OCI-LY7 (cell line): ENCODE results near the gene ZBTB7A. TPM values are rescaled to one million over a fixed set of nuclear protein-coding genes. Genes with fewer than 3 reads are reported as not detected.

Experiments used
- Bru-seq: library from RNA; stranded (reverse); fragments of 400-500 nt; gene quantifications from one replicate; lab custom pipeline; 2021; lab: Mats Ljungman, UMichigan
- BruChase-seq, 2 experiments: library from RNA; stranded (reverse); fragments of 400-500 nt; gene quantifications; one replicate each; lab custom pipeline; 2021; lab: Mats Ljungman, UMichigan
- BruUV-seq: library from RNA; stranded (reverse); fragments of 400-500 nt; replicated peaks from 2 replicates; lab custom pipeline; 2021; lab: Mats Ljungman, UMichigan
- CTCF ChIA-PET: fragments of 300-600 bp; sonication (Branson Sonifier 250); formaldehyde crosslinking; loops from one replicate; lab custom pipeline; 2022; ENCODE audit warnings: antibody characterized with exemption; ENCODE audit not compliant: unreplicated experiment; lab: Charles Lee
- POLR2A ChIA-PET: fragments of 300-600 bp; sonication (Branson Sonifier 250); formaldehyde crosslinking; loops from one replicate; lab custom pipeline; 2022; ENCODE audit warnings: antibody characterized with exemption; lab: Charles Lee
- DNase-seq: peaks from one replicate; pipeline ENCODE4 v3.0.0-alpha.2; 2015; ENCODE audit warnings: low spot score
- H2AFZ ChIP-seq: fragments of 200-600 bp; sonication (generic), shearing (Covaris generic); 2 replicates; pipeline ENCODE4 v1.6.1; 2014; ENCODE audit warnings: mild to moderate bottlenecking, antibody characterized with exemption, low read length, moderate library complexity
- H3K27ac ChIP-seq: fragments of 200-600 bp; sonication (generic); 2 replicates; pipeline ENCODE4 v1.5.1; 2014; ENCODE audit warnings: mixed run types, low read depth, mild to moderate bottlenecking, moderate library complexity, low read length, inconsistent platforms; ENCODE audit not compliant: poor library complexity, severe bottlenecking
- H3K36me3 ChIP-seq: fragments of 200-600 bp; sonication (generic); 2 replicates; pipeline ENCODE4 v1.6.1; 2014; ENCODE audit warnings: mild to moderate bottlenecking, antibody characterized with exemption, low read length, moderate library complexity, mixed read lengths; ENCODE audit not compliant: insufficient read depth
- H3K4me1 ChIP-seq: fragments of 200-600 bp; sonication (generic); 2 replicates; pipeline ENCODE4 v1.5.1; 2014; ENCODE audit warnings: mild to moderate bottlenecking, low read length; ENCODE audit not compliant: insufficient read depth, poor library complexity, severe bottlenecking
- H3K4me2 ChIP-seq: fragments of 200-600 bp; sonication (generic); 2 replicates; pipeline ENCODE4 v1.6.1; 2014; ENCODE audit warnings: mild to moderate bottlenecking, low read length
- H3K4me3 ChIP-seq: fragments of 200-600 bp; sonication (generic); 2 replicates; pipeline ENCODE4 v1.5.1; 2014; ENCODE audit warnings: mild to moderate bottlenecking, low read depth, low read length; ENCODE audit not compliant: poor library complexity, severe bottlenecking
- H3K79me2 ChIP-seq: fragments of 200-600 bp; sonication (generic); 2 replicates; pipeline ENCODE4 v1.6.1; 2016; ENCODE audit warnings: low read depth, mild to moderate bottlenecking, low read length, moderate library complexity, mixed read lengths; ENCODE audit not compliant: insufficient read depth
- H3K9me2 ChIP-seq: fragments of 200-600 bp; sonication (generic); 2 replicates; pipeline ENCODE4 v1.6.1; 2016; ENCODE audit warnings: mild to moderate bottlenecking, low read length, mixed read lengths; ENCODE audit not compliant: insufficient read depth
- H3K9me3 ChIP-seq: fragments of 200-600 bp; sonication (generic); 2 replicates; pipeline ENCODE4 v1.6.1; 2014; ENCODE audit warnings: mild to moderate bottlenecking, mixed run types, low read length, mixed read lengths
- H4K20me1 ChIP-seq: fragments of 200-600 bp; sonication (generic); 2 replicates; pipeline ENCODE4 v1.6.1; 2014; ENCODE audit warnings: mild to moderate bottlenecking, antibody characterized with exemption, low read length, moderate library complexity, mixed read lengths; ENCODE audit not compliant: insufficient read depth
- EZH2phosphoT487 ChIP-seq: fragments of 200-600 bp; sonication (generic); IDR thresholded peaks from 2 replicates; pipeline ENCODE4 v1.6.1; 2018; ENCODE audit warnings: low read depth, borderline replicate concordance, mild to moderate bottlenecking, mixed run types, antibody characterized with exemption, low read length, moderate library complexity, mixed read lengths
- intact Hi-C: fragments of 100-400 bp; cut with micrococcal nuclease; formaldehyde crosslinking; loops from one replicate; pipeline ENCODE4 v1.10.0; 2022; ENCODE audit not compliant: unreplicated experiment
- long read RNA-seq: library from polyadenylated mRNA; stranded (forward); transcript quantifications from one replicate; pipeline ENCODE4 v2.0.0, GENCODE V29; 2022
- total RNA-seq, 2 experiments: library from RNA; depleted of rRNA in 1 of 2; stranded (reverse); fragments of >200 nt in 1 of 2; shearing (Covaris generic) in 1 of 2; gene quantifications; 2 replicates each; pipeline ENCODE4 v1.2.3, GENCODE V29; 2014 to 2022
- TF ChIP-seq, protein P1 (sequence below): fragments of 200-600 bp; sonication (generic); conservative IDR thresholded peaks from 2 replicates; pipeline ENCODE4 v1.5.1; 2014; ENCODE audit warnings: mild to moderate bottlenecking, antibody characterized with exemption, low read length, moderate library complexity, mixed read lengths

ZBTB7A gene
- total RNA-seq (2014; rRNA removed; shearing (Covaris generic)) (13.1 and 17.2 TPM in 2 replicates), total RNA-seq (2022) (29.3 and 31.2 TPM in 2 replicates), Bru-seq, nascent RNA (percentile 68 among the genes with signal in this experiment), BruChase-seq, experiment 1, labeled RNA remaining after a 6-hour chase (percentile 77 among the genes with signal in this experiment), BruChase-seq, experiment 2, labeled RNA remaining after a 2-hour chase (percentile 78 among the genes with signal in this experiment)
- long read RNA-seq, full-length matches to known transcripts: 6 of 15 reads
- long read RNA-seq, partial matches to known transcripts: 7 of 15 reads
- long read RNA-seq, other reads (novel, unspliced or antisense): 2 of 15 reads

- Histone ChIP-seq H3K9me2 (no peaks in the 10 kb centered on the region), H3K79me2 (peaks cover 33% of the 10 kb centered on the region), H3K36me3 (peaks cover 30% of the 10 kb centered on the region), H3K9me3 (no peaks in the 10 kb centered on the region), H3K27ac (peak within 1 kb of the TSS; percentile 77), H3K4me2 (peak within 1 kb of the TSS; percentile 69), H2AFZ (peak within 1 kb of the TSS; percentile 87), H4K20me1 (peaks cover 24% of the 10 kb centered on the region), H3K4me3 (peak within 1 kb of the TSS; percentile 100), H3K4me1 (peaks cover 39% of the 10 kb centered on the region)
- no TSS peak for BruUV-seq
- no peak for TF ChIP-seq EZH2phosphoT487
- CTCF ChIA-PET: interaction anchor here (0.6 kb wide), 1 partner anchor 72 kb away, joined by 3 read pairs; no protein-coding TSS in a partner anchor
- intact Hi-C loops: loop anchor here (1.0 to 5.0 kb wide), 5 partner anchors 48 to 180 kb away; partner anchors contain the start of genes PIAS4 and YJU2
- DNase-seq: peak; percentile 88
- POLR2A ChIA-PET: interaction anchor here (0.7 kb wide), 1 partner anchor 1654 kb away, joined by 5 read pairs; no protein-coding TSS in a partner anchor
Measured at GRCh38 chr19:4066682-4067395, at the start of gene ZBTB7A. Gene ZBTB7A, minus strand, starts transcription at chr19:4066899. Its CDS starts 11,667 bp downstream, at chr19:4055232.

DNA sequence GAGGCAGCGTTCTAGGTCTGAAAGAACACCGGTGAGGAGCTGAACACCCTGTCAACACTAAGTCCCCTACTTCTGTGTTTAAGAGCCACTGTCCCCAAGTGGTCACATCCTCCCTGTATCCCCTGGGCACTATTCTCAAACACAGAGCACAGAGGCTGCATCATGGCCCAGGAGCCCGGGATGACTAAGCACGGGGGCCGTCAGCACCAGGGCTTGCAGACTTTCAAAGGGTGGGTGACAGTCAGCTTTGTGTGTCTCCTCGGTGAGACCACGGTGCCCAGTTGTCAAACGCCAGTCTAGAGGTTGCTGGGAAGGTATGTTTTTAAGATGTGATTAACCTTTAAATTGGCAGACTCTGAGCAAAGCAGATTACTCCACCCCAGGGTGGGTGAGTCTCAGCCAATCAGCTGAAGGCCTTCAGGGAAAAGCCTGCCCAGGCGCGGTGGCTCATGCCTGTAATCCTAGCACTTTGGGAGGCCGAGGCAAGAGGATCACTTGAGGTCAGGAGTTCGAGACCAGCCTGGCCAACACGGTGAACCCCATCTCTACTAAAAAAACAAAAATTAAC, 49.2 kb upstream of the ZBTB7A start:
- peak overlapping the region; percentile 61 for H3K27ac ChIP-seq
- H3K9me2 ChIP-seq: no peaks in the 10 kb centered on the region
- H2AFZ ChIP-seq: no peak overlapping the region
- H3K79me2 ChIP-seq: no peaks in the 10 kb centered on the region
- no TSS peak for BruUV-seq
- peaks cover 73% of the 10 kb centered on the region for H3K36me3 ChIP-seq
- H3K9me3 ChIP-seq: no peaks in the 10 kb centered on the region
- H4K20me1 ChIP-seq: no peaks in the 10 kb centered on the region
- TF ChIP-seq, protein P1, sequence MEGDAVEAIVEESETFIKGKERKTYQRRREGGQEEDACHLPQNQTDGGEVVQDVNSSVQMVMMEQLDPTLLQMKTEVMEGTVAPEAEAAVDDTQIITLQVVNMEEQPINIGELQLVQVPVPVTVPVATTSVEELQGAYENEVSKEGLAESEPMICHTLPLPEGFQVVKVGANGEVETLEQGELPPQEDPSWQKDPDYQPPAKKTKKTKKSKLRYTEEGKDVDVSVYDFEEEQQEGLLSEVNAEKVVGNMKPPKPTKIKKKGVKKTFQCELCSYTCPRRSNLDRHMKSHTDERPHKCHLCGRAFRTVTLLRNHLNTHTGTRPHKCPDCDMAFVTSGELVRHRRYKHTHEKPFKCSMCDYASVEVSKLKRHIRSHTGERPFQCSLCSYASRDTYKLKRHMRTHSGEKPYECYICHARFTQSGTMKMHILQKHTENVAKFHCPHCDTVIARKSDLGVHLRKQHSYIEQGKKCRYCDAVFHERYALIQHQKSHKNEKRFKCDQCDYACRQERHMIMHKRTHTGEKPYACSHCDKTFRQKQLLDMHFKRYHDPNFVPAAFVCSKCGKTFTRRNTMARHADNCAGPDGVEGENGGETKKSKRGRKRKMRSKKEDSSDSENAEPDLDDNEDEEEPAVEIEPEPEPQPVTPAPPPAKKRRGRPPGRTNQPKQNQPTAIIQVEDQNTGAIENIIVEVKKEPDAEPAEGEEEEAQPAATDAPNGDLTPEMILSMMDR: no peak
- no peak for TF ChIP-seq EZH2phosphoT487
- H3K4me2 ChIP-seq: peak overlapping the region; percentile 75
- peak overlapping the region; percentile 33 for H3K4me3 ChIP-seq
- POLR2A ChIA-PET: no interaction called here
- intact Hi-C loops: loop anchor here (2.0 kb wide), 1 partner anchor 49 kb away; the partner anchor contains the start of gene ZBTB7A
- peaks cover 24% of the 10 kb centered on the region for H3K4me1 ChIP-seq
- peak; percentile 9 for DNase-seq
- CTCF ChIA-PET: interaction anchor here (1.0 kb wide), 1 partner anchor 43 kb away, joined by 3 read pairs; no protein-coding TSS in a partner anchor
